PC-9 (cell line): Measurements from ENCODE around the gene MYO19.

ENCODE experiments used
- EZH2 ChIP-seq: fragments of 200-600 bp; sonication (generic); IDR thresholded peaks from 2 replicates; pipeline ENCODE4 v1.8.0; 2017; ENCODE audit warnings: antibody characterized with exemption, low read depth
- TF ChIP-seq, protein P1 (sequence below): fragments of 200-600 bp; sonication (generic); conservative IDR thresholded peaks from 2 replicates; pipeline ENCODE4 v1.6.1; 2017; ENCODE audit warnings: mixed run types, antibody characterized with exemption, mild to moderate bottlenecking, moderate library complexity

DNA sequence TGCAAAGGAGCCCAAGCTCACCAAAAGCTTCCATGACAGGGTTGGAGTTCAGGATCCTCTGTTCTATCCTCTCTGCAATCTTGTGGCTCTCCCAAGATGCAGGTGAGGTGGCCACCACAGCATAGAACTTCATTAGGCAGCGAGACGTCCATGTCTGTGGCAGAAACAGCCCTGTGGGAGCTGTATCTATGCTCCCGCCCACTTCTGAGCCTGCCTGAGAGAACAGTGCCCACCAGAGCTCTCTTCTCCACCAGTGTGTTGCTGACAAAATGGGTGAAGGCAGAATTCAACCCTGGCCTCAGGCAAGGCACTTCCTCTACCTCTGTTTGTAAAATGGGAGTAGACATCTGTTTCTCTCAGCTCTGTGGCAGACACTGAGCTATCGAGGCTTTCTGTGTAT, 18.8 kb downstream of the MYO19 start:
- TF ChIP-seq EZH2: no peak
- TF ChIP-seq, protein P1, sequence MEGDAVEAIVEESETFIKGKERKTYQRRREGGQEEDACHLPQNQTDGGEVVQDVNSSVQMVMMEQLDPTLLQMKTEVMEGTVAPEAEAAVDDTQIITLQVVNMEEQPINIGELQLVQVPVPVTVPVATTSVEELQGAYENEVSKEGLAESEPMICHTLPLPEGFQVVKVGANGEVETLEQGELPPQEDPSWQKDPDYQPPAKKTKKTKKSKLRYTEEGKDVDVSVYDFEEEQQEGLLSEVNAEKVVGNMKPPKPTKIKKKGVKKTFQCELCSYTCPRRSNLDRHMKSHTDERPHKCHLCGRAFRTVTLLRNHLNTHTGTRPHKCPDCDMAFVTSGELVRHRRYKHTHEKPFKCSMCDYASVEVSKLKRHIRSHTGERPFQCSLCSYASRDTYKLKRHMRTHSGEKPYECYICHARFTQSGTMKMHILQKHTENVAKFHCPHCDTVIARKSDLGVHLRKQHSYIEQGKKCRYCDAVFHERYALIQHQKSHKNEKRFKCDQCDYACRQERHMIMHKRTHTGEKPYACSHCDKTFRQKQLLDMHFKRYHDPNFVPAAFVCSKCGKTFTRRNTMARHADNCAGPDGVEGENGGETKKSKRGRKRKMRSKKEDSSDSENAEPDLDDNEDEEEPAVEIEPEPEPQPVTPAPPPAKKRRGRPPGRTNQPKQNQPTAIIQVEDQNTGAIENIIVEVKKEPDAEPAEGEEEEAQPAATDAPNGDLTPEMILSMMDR: no peak
